HEK293 (cell line): Measurements from ENCODE around the gene GPR107.

Experiments used
- PBX3 ChIP-seq: sonication (generic); formaldehyde crosslinking; IDR thresholded peaks from 2 replicates; pipeline ENCODE4 v1.8.1; 2022; ENCODE audit warnings: mild to moderate bottlenecking, moderate library complexity, missing genetic modification reagents
- ZNF114 ChIP-seq: fragments of 450-650 bp; formaldehyde crosslinking; IDR thresholded peaks from 2 replicates; pipeline ENCODE4 v1.5.0; 2017; ENCODE audit warnings: missing biosample characterization, missing genetic modification characterization
- ZNF366 ChIP-seq: fragments of 450-650 bp; formaldehyde crosslinking; conservative IDR thresholded peaks from 2 replicates; pipeline ENCODE4 v1.5.1; 2016; ENCODE audit warnings: missing biosample characterization, missing genetic modification characterization
- ZNF423 ChIP-seq: fragments of 450-650 bp; formaldehyde crosslinking; IDR thresholded peaks from 2 replicates; pipeline ENCODE4 v1.5.1; 2016; ENCODE audit warnings: missing biosample characterization, missing genetic modification characterization
- ZSCAN16 ChIP-seq: fragments of 450-650 bp; formaldehyde crosslinking; IDR thresholded peaks from 2 replicates; pipeline ENCODE4 v1.5.1; 2016; ENCODE audit warnings: missing biosample characterization, missing genetic modification characterization
- TF ChIP-seq, protein P1 (sequence below): fragments of 450-650 bp; formaldehyde crosslinking; IDR thresholded peaks from 2 replicates; pipeline ENCODE4 v1.5.1; 2016; ENCODE audit warnings: missing biosample characterization, missing genetic modification characterization
- TF ChIP-seq, protein P2 (sequence below): fragments of 450-650 bp; formaldehyde crosslinking; IDR thresholded peaks from 2 replicates; pipeline ENCODE4 v1.5.1; 2016; ENCODE audit warnings: missing biosample characterization, missing genetic modification characterization, low read depth

DNA sequence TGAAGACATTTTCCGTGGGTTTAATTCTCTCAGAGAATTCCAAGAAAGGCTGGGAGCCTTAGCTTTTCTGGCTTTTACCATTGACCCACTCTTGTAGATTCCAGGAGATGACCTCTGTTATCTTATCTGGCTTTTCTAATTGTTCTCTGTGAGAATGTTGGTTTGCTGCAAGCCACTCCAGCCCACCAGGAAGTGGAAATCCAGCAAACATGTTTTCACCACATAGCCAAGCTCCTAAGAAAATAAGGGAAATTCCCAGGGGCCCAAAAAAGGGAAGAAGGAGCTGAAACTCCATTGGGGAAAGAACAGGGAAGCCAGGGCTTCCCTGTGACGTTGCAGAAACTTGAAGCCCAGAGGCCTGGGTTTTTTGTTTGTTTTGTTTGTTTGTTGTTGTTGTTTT is 19.7 kb downstream of the GPR107 start:
- no peak for TF ChIP-seq ZNF423 (tag by site-specific recombination)
- TF ChIP-seq, protein P1, sequence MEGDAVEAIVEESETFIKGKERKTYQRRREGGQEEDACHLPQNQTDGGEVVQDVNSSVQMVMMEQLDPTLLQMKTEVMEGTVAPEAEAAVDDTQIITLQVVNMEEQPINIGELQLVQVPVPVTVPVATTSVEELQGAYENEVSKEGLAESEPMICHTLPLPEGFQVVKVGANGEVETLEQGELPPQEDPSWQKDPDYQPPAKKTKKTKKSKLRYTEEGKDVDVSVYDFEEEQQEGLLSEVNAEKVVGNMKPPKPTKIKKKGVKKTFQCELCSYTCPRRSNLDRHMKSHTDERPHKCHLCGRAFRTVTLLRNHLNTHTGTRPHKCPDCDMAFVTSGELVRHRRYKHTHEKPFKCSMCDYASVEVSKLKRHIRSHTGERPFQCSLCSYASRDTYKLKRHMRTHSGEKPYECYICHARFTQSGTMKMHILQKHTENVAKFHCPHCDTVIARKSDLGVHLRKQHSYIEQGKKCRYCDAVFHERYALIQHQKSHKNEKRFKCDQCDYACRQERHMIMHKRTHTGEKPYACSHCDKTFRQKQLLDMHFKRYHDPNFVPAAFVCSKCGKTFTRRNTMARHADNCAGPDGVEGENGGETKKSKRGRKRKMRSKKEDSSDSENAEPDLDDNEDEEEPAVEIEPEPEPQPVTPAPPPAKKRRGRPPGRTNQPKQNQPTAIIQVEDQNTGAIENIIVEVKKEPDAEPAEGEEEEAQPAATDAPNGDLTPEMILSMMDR (tag by site-specific recombination), result no peak
- TF ChIP-seq, protein P2, sequence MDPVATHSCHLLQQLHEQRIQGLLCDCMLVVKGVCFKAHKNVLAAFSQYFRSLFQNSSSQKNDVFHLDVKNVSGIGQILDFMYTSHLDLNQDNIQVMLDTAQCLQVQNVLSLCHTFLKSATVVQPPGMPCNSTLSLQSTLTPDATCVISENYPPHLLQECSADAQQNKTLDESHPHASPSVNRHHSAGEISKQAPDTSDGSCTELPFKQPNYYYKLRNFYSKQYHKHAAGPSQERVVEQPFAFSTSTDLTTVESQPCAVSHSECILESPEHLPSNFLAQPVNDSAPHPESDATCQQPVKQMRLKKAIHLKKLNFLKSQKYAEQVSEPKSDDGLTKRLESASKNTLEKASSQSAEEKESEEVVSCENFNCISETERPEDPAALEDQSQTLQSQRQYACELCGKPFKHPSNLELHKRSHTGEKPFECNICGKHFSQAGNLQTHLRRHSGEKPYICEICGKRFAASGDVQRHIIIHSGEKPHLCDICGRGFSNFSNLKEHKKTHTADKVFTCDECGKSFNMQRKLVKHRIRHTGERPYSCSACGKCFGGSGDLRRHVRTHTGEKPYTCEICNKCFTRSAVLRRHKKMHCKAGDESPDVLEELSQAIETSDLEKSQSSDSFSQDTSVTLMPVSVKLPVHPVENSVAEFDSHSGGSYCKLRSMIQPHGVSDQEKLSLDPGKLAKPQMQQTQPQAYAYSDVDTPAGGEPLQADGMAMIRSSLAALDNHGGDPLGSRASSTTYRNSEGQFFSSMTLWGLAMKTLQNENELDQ (tag by site-specific recombination), result no peak
- no peak for TF ChIP-seq ZNF114
- no peak for TF ChIP-seq ZSCAN16 (tag by site-specific recombination)
- TF ChIP-seq PBX3 (CRISPR knock-in tag), result no peak
- TF ChIP-seq ZNF366 (tag by site-specific recombination), result no peak
